Transverse colon (tissue), 3 donors: ENCODE data around the gene SAMD8.
"Not testable (repeated sequence)": the region's sequence is repeated elsewhere in the genome, so short reads cannot be mapped to it uniquely, and the experiment has no call there.

Experiments
- CTCF ChIP-seq, 5 experiments: fragments of 200-600 bp in 3 of 5; fragments of 450-650 bp in 2 of 5; sonication (generic) in 3 of 5; IDR thresholded peaks; 1 replicate in 2 of 5; 2 replicates in 3 of 5; pipeline ENCODE4 v1.5.1; 2016 to 2017; ENCODE audit warnings: antibody characterized with exemption in 5 of 5, inconsistent platforms in 3 of 5, mild to moderate bottlenecking in 2 of 5, moderate library complexity in 1 of 5
- POLR2A ChIP-seq: fragments of 450-650 bp; IDR thresholded peaks from one replicate; pipeline ENCODE4 v1.6.1; 2016; ENCODE audit warnings: antibody characterized with exemption, mild to moderate bottlenecking, moderate library complexity

- TF ChIP-seq CTCF (IDR thresholded peaks at IDR 0.05); POLR2A: not testable (repeated sequence)
Observed at GRCh38 chr10:75128985-75129384, 17.5 kb downstream of the SAMD8 start.
